Frontal cortex (tissue), 4 donors: ENCODE measurements around the gene PRAMEF17. TPM values are rescaled to one million over a fixed set of nuclear protein-coding genes. Genes with fewer than 3 reads are reported as not detected.
"Not testable (repeated sequence)": the region's sequence is repeated elsewhere in the genome, so short reads cannot be mapped to it uniquely, and the experiment has no call there.

Source experiments
- DNase-seq, 2 donors: peaks; one replicate each; pipeline ENCODE4 v3.0.0; 2012; ENCODE audit warnings: low spot score in 2 of 2
- FAIRE-seq: peaks from 2 replicates; lab custom pipeline; 2012; peaks lifted over from hg19 to GRCh38; lab: Jason Lieb, UNC
- total RNA-seq: library from RNA; depleted of rRNA; stranded (reverse); fragments of >200 nt; gene quantifications from one replicate; pipeline ENCODE4 v1.2.3, GENCODE V29; 2014
- donor health status: control.
- donor health status: control.
- donor health status: control.

PRAMEF17 gene
- total RNA-seq, 1 donor from 2014 or later: not detected

DNA sequence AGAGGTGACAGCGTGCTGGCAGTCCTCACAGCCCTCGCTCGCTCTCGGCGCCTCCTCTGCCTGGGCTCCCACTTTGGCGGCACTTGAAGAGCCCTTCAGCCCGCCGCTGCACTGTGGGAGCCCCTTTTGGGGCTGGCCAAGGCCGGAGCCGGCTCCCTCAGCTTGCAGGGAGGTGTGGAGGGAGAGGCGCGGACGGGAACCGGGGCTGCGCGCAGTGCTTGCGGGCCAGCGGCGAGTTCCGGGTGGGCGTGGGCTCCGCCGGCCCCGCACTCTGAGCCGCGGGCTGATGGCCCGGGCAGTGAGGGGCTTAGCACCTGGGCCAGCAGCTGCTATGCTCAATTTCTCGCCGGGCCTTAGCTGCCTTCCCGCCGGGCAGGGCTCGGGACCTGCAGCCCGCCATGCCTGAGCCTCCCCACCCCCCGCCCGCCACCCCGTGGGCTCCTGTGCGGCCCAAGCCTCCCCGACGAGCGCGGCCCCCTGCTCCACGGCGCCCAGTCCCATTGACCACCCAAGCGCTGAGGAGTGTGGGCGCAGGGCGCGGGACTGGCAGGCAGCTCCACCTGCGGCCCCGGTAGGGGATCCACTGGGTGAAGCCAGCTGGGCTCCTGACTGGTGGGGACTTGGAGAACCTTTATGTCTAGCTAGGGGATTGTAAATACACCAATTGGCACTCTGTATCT lies 49.8 kb downstream of the PRAMEF17 start:
- FAIRE-seq, DNase-seq: not testable (repeated sequence)

Other genes starting within 250 kb of the PRAMEF17 start
- gene PRAMEF26, start 233.6 kb upstream of the PRAMEF17 start, total RNA-seq: not detected
- gene HNRNPCL4, start 224.0 kb upstream of the PRAMEF17 start, total RNA-seq: not detected
- not detected for gene PRAMEF9, start 217.8 kb upstream of the PRAMEF17 start, total RNA-seq
- not detected for gene PRAMEF13, start 188.2 kb upstream of the PRAMEF17 start, total RNA-seq
- gene PRAMEF18, start 163.5 kb upstream of the PRAMEF17 start, total RNA-seq: not detected
- not detected for gene PRAMEF5, start 135.4 kb upstream of the PRAMEF17 start, total RNA-seq
- gene PRAMEF8, start 104.5 kb upstream of the PRAMEF17 start, total RNA-seq: not detected
- not detected for gene PRAMEF33, start 86.1 kb upstream of the PRAMEF17 start, total RNA-seq
- gene PRAMEF15, start 74.1 kb upstream of the PRAMEF17 start, total RNA-seq: not detected
- not detected for gene PRAMEF14, start 42.5 kb upstream of the PRAMEF17 start, total RNA-seq
- gene PRAMEF19, start 17.7 kb upstream of the PRAMEF17 start, total RNA-seq: not detected
- not detected for gene PRAMEF20, start 20.8 kb downstream of the PRAMEF17 start, total RNA-seq
- gene LRRC38, start 124.4 kb downstream of the PRAMEF17 start, total RNA-seq: not detected
- gene PDPN, start 194.2 kb downstream of the PRAMEF17 start, total RNA-seq: 4.1 TPM